Psoas muscle (tissue), 8 donors: ENCODE results near the gene SLF2. TPM values are rescaled to one million over a fixed set of nuclear protein-coding genes. Genes with fewer than 3 reads are reported as not detected.

ENCODE experiments used
- ATAC-seq, 4 donors: fragments of 200-7000 bp; cut with Tn5 transposase; one replicate each; pipeline ENCODE4 v1.9.1; 2020; ENCODE audit warnings: moderate library complexity in 3 of 4, mild to moderate bottlenecking in 2 of 4
- DNase-seq, 2 donors: peaks; one replicate each; pipeline ENCODE4 v3.0.0-alpha.2; 2020
- H3K27ac ChIP-seq: fragments of 200-600 bp; one replicate; pipeline ENCODE4 v1.8.0; 2022
- H3K27me3 ChIP-seq, 3 donors: fragments of 200-600 bp in 1 of 3; one replicate each; pipeline versions ENCODE4 v1.6.1 to v1.8.0; 2013 to 2022; ENCODE audit warnings: low read length in 2 of 3, mild to moderate bottlenecking in 2 of 3, moderate library complexity in 1 of 3; ENCODE audit not compliant: insufficient read depth in 3 of 3
- H3K36me3 ChIP-seq, 2 donors: fragments of 200-600 bp in 1 of 2; one replicate each; pipeline versions ENCODE4 v1.6.1 to v1.8.0; 2013 to 2022; ENCODE audit warnings: low read depth in 1 of 2, mild to moderate bottlenecking in 1 of 2, moderate library complexity in 1 of 2; ENCODE audit not compliant: insufficient read depth in 1 of 2
- H3K4me1 ChIP-seq: fragments of 200-600 bp; one replicate; pipeline ENCODE4 v1.8.0; 2022
- H3K4me3 ChIP-seq: fragments of 200-600 bp; one replicate; pipeline ENCODE4 v1.8.0; 2022; ENCODE audit warnings: mild to moderate bottlenecking
- H3K9me3 ChIP-seq: fragments of 200-600 bp; one replicate; pipeline ENCODE4 v1.8.0; 2022
- CTCF ChIP-seq: fragments of 200-600 bp; IDR thresholded peaks from one replicate; pipeline ENCODE4 v1.8.0; 2022; ENCODE audit warnings: antibody characterized with exemption
- WGBS, 3 donors: extraction: QIAGEN DNeasy Blood & Tissue Kit; methylation state at CpG; one replicate each; pipeline versions ENCODE4 v1.1.6 to v1.1.7; 2013; 5-methylcytosine and 5-hydroxymethylcytosine counted together
- intact Hi-C, 2 donors: fragments of 100-400 bp; cut with DNase I; formaldehyde crosslinking; loops; one replicate each; pipeline versions ENCODE4 v1.11.0 to v1.14.2; 2022
- polyA plus RNA-seq, 3 donors: library from polyadenylated mRNA; stranded (reverse); fragments of 200-250 nt; gene quantifications; one replicate each; pipeline ENCODE4 v1.2.3, GENCODE V29; 2013
- total RNA-seq, 4 donors: library from RNA; stranded (reverse); fragmentation: NEBNext Ultra II Directional in 2 of 4; extraction: Animal tissue kit (Norgen Biotek cat#: 25700) in 2 of 4; gene quantifications; one replicate each; pipeline versions ENCODE4 v1.2.1 to v1.2.4, GENCODE V29; 2021 to 2023
- donor health status: healthy with polysubstance abuse.
- donor health status: DM: no; HTN: no; CAD: no; lungs with moderate emphysema.
- donor health status: Bipolar disorder and iron deficiency.
- donor health status: healthy.
- donor health status: DM: yes; HTN: yes; CAD: no.
- donor health status: DM: no; HTN: no; CAD: no.
- donor health status: DM: no; HTN: no; CAD: no.
- donor health status: DM: yes; HTN: yes; CAD: no.

SLF2 gene
- total and polyA plus RNA-seq, 7 donors, result 8.0 to 26.9 (median 20.1) TPM

GRCh38 chr10:101007915-101008822 is 95.4 kb downstream of the SLF2 start:
- Histone ChIP-seq H3K9me3 (no peaks in the 10 kb centered on the region), H3K4me1 (peaks cover 23% of the 10 kb centered on the region), H3K27ac (no peak overlapping the region), H3K27me3 (no peaks in the 10 kb centered on the region), H3K36me3 (peaks cover 0 to 44% of the 10 kb centered on the region in 2 donors), H3K4me3 (no peak overlapping the region)
- ATAC-seq (no peak), DNase-seq (peak in 1 of 2 donors; percentile 28)
- TF ChIP-seq CTCF, result no peak
- WGBS, 3 donors, result 62 to 64% (median 63%) methylated on average over 13 of the region's 13 CpGs
- intact Hi-C loops, result no loop called here

- ATAC-seq, result no peak
- Histone ChIP-seq H3K36me3 (peaks cover 0 to 36% of the 10 kb centered on the region in 2 donors), H3K27me3 (no peaks in the 10 kb centered on the region), H3K9me3 (no peaks in the 10 kb centered on the region), H3K4me1 (peaks cover 18% of the 10 kb centered on the region), H3K4me3 (no peak overlapping the region), H3K27ac (no peak overlapping the region)
- TF ChIP-seq CTCF, result no peak
- intact Hi-C loops, result no loop called here
- 74 to 78% (median 78%) methylated on average over 6 of the region's 6 CpGs for WGBS, 3 donors
- DNase-seq, result peak in 1 of 2 donors; percentile 44
These were observed 96.2 kb downstream of the SLF2 start for GRCh38 chr10:101008823-101009423.

- DNase-seq (peak in 1 of 2 donors; percentile 56), ATAC-seq (no peak)
- intact Hi-C loops, result loop anchor here (10.0 kb wide), 2 partner anchors 46 to 446 kb away; partner anchors contain the start of gene SEMA4G (in 1 of the 2)
- 95 to 96% (median 96%) methylated on average over 22 of the region's 22 CpGs for WGBS, 3 donors
- H3K27ac ChIP-seq, result no peak overlapping the region
- no peak for TF ChIP-seq CTCF
- no peak overlapping the region for H3K4me3 ChIP-seq
- H3K27me3 ChIP-seq, result no peaks in the 10 kb centered on the region
- H3K9me3 ChIP-seq, result no peaks in the 10 kb centered on the region
- H3K4me1 ChIP-seq, result peaks cover 12% of the 10 kb centered on the region
- peaks cover 0 to 22% of the 10 kb centered on the region in 2 donors for H3K36me3 ChIP-seq
These were observed 97.6 kb downstream of the SLF2 start for GRCh38 chr10:101010329-101010728.

- Histone ChIP-seq H3K27ac (no peak overlapping the region), H3K4me3 (no peak overlapping the region), H3K4me1 (peaks cover 12% of the 10 kb centered on the region), H3K36me3 (peaks cover 0 to 8% of the 10 kb centered on the region in 2 donors), H3K9me3 (no peaks in the 10 kb centered on the region), H3K27me3 (peaks cover 0 to 2% (median 0%) of the 10 kb centered on the region in 3 donors)
- DNase-seq (peak in 1 of 2 donors; percentile 33), ATAC-seq (no peak)
- 74 to 79% (median 74%) methylated on average over 21 to 22 of the region's 22 CpGs for WGBS, 3 donors
- TF ChIP-seq CTCF, result no peak
- intact Hi-C loops, result loop anchor here (10.0 kb wide), 2 partner anchors 47 to 447 kb away; partner anchors contain the start of gene SEMA4G (in 1 of the 2)
These were observed 99.0 kb downstream of the SLF2 start for GRCh38 chr10:101011517-101012423.
